ENCODE measurements around the gene APPBP2.
"Not testable (repeated sequence)": the region's sequence is repeated elsewhere in the genome, so short reads cannot be mapped to it uniquely, and the experiment has no call there.

Gene APPBP2

GRCh38 chr17:60525685-60526514, at the start of gene APPBP2:
APPBP2 (minus strand) TSS chr17:60526242; CDS start chr17:60525931, 311 bp downstream.
- DNase-seq, result peak; percentile 29 to 93 (median 84)

GRCh38 chr17:60573236-60574051, 47.4 kb upstream of the APPBP2 start:
- DNase-seq, result no peak

DNA sequence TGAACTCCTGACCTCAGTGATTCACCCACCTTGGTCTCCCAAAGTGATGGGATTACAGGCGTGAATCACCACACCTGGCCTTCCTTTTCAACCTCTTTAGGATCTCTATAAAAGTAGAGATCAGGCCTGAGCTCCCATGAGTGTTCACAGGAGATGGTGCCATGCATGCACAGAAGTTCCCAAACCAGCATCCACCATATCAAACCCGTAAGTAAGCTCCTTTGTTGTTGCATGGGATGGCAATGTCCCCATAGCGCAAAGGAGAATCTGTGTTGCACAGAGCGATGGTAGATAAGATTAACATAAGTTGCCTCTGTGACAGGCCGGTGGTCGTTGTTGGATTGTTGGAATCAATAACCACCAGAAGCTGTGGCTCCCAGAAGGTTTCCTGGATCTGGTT, 39.2 kb upstream of the APPBP2 start:
- DNase-seq, result no peak

- DNase-seq, result no peak
These were observed 37.7 kb upstream of the APPBP2 start for GRCh38 chr17:60563743-60564142.

DNA sequence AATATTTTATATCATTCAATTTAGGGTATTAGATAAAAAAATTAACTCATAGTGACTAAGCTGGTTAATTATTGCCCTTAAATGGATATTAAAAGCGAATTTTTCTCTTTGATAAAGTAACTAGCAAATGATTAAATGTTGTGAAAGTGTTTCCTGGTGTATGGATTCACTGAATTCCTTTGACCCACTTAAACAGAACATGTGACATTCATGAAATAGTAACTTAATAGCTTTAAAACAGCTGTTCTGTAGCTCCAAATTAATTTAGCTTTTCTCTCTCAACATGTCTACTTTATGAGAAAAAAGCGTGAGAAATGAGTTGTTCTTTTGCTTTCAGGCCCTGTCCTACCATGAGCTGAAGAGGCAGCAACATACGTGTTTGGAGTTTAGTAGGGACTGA, 36.4 kb upstream of the APPBP2 start:
- no peak for DNase-seq

GRCh38 chr17:60560860-60561257, 34.8 kb upstream of the APPBP2 start:
- no peak for DNase-seq

DNA sequence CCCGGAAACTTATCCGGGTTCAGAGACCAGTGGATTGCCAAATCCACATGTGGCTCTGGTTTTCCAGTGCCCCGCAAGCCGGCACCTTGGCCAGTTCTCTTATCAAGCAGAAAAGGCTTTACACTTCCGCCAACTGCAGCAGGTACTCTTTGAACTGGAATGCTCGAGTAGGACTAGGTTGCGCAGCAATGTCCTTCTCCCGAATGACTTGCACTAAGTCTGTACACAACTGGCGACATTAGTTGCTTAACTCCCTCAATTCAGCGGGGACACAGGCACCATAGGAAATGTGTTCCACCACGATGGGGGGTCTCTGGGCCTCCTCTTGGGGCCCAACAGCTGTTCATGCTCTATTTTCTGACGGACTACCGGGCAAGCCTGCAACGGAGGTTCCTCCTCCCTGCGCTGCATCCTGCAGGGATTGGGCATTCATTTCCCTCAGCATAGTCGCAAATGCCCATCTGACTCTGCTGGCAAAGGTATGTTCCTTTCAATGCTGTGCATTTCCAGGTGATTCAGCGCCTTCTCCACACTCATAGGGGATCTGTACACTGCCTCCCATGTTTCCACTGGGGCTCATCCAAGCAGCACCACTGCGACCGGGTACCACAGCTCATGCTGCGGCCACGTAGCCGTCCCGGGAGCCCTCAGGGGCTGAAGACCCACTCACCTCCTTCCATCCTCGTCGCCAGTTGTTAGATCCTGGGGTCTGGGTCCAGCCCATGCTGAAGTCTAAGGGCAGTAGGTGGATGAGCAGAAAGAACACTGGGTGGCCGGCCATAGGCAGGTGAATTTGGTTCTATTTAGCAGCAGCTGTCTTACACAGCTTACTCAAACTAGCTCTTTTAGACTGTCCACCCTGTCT, 34.2 kb upstream of the APPBP2 start:
- no peak for DNase-seq

GRCh38 chr17:60559659-60559994, 33.6 kb upstream of the APPBP2 start:
- DNase-seq, result no peak

- DNase-seq, result no peak
These were observed 31.8 kb upstream of the APPBP2 start for GRCh38 chr17:60557805-60558204.

DNA sequence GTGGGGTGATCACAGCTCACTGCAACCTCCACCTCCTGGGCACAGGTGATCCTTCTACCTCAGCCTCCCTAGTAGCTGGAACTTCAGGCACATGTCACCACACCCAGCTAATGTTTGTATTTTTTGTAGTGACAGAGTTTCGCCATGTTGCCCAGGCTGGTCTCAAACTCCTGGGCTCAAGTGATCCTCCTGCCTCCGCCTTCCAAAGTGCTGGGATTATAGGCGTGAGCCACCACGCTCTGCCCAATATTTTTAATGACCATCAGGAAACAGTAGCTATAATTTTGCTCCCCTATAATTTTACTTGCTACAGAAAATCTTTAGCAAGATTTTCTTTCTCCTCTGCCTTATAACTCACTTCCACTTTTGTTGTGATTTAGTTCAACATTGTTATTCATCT, 29.7 kb upstream of the APPBP2 start:
- no peak for DNase-seq

DNA sequence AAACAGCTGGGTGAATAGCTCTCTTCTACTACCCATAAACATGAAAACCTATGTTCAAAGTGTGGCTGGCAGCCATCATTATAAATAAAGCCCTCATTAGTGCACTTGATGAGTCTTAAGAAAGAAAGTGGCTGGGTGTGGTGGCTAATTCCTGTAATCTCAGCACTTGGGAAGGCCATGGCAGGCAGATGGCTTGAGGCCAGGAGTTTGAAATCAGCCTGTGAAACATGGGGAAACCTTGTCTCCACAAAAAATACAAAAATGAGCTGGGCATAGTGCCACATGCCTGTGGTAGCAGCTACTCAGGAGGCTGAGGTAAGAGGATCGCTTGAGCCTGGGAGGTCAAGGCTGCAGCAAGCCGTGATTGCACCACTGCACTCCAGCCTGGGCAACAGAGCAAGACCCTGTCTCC, 28.3 kb upstream of the APPBP2 start:
- no peak for DNase-seq

DNA sequence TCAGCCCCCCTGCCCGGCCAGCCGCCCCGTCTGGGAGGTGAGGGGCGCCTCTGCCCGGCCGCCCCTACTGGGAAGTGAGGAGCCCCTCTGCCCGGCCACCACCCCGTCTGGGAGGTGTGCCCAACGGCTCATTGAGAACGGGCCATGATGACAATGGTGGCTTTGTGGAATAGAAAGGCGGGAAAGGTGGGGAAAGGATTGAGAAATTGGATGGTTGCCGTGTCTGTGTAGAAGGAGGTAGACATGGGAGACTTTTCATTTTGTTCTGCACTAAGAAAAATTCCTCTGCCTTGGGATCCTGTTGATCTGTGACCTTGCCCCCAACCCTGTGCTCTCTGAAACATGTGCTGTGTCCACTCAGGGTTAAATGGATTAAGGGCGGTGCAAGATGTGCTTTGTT, 26.2 kb upstream of the APPBP2 start:
- not testable (repeated sequence) for DNase-seq

GRCh38 chr17:60548990-60549389, 22.9 kb upstream of the APPBP2 start:
- no peak for DNase-seq

- peak in 2 of 58 donors; percentile 15 to 27 for DNase-seq
These were observed 19.6 kb upstream of the APPBP2 start for GRCh38 chr17:60545465-60546191.

- no peak for DNase-seq
These were observed 16.0 kb upstream of the APPBP2 start for GRCh38 chr17:60542071-60542470.

DNA sequence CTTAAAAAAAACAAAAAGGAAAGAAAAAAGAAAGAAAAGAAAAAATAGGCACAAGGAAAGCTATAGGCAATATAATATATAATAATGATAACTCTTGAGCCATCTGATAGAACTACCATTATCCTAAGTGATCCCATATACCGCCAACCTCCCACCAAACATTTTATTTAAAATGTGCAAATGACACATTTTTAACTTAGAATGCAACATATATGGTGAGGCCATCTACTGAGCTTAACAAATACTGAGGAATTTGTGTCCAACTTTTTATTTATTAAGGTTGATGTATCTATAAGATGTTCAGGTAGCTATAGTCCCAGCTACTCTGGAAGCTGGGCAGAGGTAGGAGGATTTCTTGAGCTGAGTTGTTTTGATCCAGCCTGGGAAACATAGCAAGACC, 14.4 kb upstream of the APPBP2 start:
- no peak for DNase-seq

- no peak for DNase-seq
These were observed 13.8 kb upstream of the APPBP2 start for GRCh38 chr17:60539807-60540206.

DNA sequence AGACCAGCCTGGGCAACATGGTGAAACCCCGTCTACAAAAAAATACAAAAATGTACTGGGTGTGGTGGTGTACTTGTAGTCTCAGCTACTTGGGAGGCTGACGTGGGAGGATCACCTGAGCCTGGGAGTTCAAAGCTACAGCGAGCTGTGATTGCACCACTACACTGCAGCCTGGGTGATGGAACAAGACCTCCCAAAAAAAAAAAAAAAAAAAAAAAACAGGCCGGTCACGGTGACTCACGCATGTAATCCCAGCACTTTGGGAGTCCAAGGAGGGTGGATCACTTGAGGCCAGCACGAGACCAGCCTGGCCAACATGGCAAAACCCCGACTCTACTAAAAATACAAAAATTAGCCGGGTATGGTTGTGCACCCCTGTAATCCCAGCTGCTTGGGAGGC, 12.7 kb upstream of the APPBP2 start:
- no peak for DNase-seq

- DNase-seq, result no peak
These were observed 9.6 kb upstream of the APPBP2 start for GRCh38 chr17:60535382-60536279.

DNA sequence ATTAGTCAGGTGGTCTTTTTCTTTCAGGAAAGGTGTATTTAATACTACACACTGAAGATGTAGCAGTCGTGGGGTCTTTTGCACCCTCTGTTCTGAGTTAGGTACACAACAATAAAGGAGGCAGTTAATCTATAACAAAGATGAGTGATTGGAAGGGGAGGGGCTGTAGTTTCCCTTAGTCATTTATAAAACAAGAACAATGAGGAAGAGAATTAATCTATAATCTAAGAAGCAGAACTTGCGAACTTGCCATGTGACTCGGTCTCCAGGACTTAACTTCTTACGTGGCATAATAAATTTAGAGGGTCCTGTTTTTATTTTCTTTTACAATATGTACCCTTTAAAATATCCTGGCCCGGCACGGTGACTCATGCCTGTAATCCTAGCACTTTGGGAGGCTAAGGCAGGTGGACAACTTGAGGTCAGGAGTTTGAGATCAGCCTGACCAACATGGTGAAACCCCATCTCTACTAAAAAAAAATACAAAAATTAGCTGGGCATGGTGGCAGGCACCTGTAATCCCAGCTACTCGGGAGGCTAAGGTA, 8.6 kb upstream of the APPBP2 start:
- DNase-seq, result no peak
